Kidney (tissue), 22 donors: ENCODE data around the gene SRP54. TPM values are rescaled to one million over a fixed set of nuclear protein-coding genes. Genes with fewer than 3 reads are reported as not detected.
A peak's percentile ranks its signal among the peaks of the same experiment; 100 is the strongest.

Experiments used
- DNase-seq, 5 donors: peaks; one replicate each; pipeline ENCODE4 v3.0.0-alpha.2; 2013 to 2020
- FAIRE-seq: peaks from 2 replicates; lab custom pipeline; 2012; peaks lifted over from hg19 to GRCh38; lab: Jason Lieb, UNC
- H3K27ac ChIP-seq, 2 donors: one replicate each; pipeline ENCODE4 v1.7.0; 2013; ENCODE audit warnings: low read depth in 2 of 2, low read length in 2 of 2, inconsistent platforms in 1 of 2
- H3K27me3 ChIP-seq: one replicate; pipeline ENCODE4 v1.7.1; 2013; ENCODE audit warnings: low read length, inconsistent platforms; ENCODE audit not compliant: control insufficient read depth, insufficient read depth
- H3K36me3 ChIP-seq, 3 donors: one replicate each; pipeline versions ENCODE4 v1.7.0 to v1.7.1; 2013; ENCODE audit warnings: low read length in 3 of 3, control low read depth in 1 of 3, inconsistent platforms in 1 of 3; ENCODE audit not compliant: insufficient read depth in 3 of 3, control insufficient read depth in 2 of 3
- H3K4me1 ChIP-seq, 3 donors: one replicate each; pipeline versions ENCODE4 v1.7.0 to v1.7.1; 2013; ENCODE audit warnings: low read length in 3 of 3, inconsistent platforms in 1 of 3, low read depth in 1 of 3; ENCODE audit not compliant: control insufficient read depth in 2 of 3, insufficient read depth in 2 of 3
- H3K4me3 ChIP-seq, 3 donors: one replicate each; pipeline versions ENCODE4 v1.7.0 to v1.8.1; 2013; ENCODE audit warnings: low read length in 3 of 3, control low read depth in 1 of 3, inconsistent platforms in 1 of 3
- H3K9ac ChIP-seq, 3 donors: one replicate each; pipeline versions ENCODE4 v1.7.0 to v1.7.1; 2013; ENCODE audit warnings: low read length in 3 of 3, control low read depth in 1 of 3, inconsistent platforms in 1 of 3
- H3K9me3 ChIP-seq, 3 donors: one replicate each; pipeline versions ENCODE4 v1.7.0 to v1.7.1; 2013; ENCODE audit warnings: low read length in 3 of 3, control low read depth in 1 of 3, inconsistent platforms in 1 of 3; ENCODE audit not compliant: control insufficient read depth in 2 of 3, insufficient read depth in 1 of 3
- CTCF ChIP-seq: IDR thresholded peaks from 3 replicates; pipeline ENCODE4 v1.5.1; 2012; ENCODE audit warnings: mild to moderate bottlenecking, moderate library complexity, borderline replicate concordance; ENCODE audit not compliant: insufficient read depth; ENCODE audit errors: extremely low read depth
- intact Hi-C: fragments of 100-400 bp; cut with DNase I; formaldehyde crosslinking; loops from one replicate; pipeline ENCODE4 v1.11.1; 2022
- long read RNA-seq, 10 donors: library from polyadenylated mRNA in 1 of 10; unstranded in 1 of 10; transcript quantifications; one replicate each; pipeline ENCODE4 v2.0.0 and lab custom pipeline, GENCODE V29; 2021 to 2026
- polyA plus RNA-seq: library from polyadenylated mRNA; stranded (reverse); fragments of 350-450 nt; fragmentation: Illumina TruSeq; extraction: RNeasy Lipid Tissue Mini Kit (QIAGEN cat#74804); gene quantifications from one replicate; pipeline ENCODE4 v1.2.3, GENCODE V29; 2014; ENCODE audit warnings: low read depth, low replicate concordance; ENCODE audit not compliant: insufficient read depth
- total RNA-seq: library from RNA; stranded (reverse); fragmentation: NEBNext Ultra II Directional; extraction: Animal tissue kit (Norgen Biotek cat#: 25700); gene quantifications from one replicate; pipeline ENCODE4 v1.2.1, GENCODE V29; 2021
- donor health status: control.
- donor health status: control.
- donor health status: control.
- donor health status: control.
- donor health status: control.
- donor health status: DM: yes; HTN: yes; CAD: no.
- donor health status: Normal renal cell carcinoma (clear cell type).

The SRP54 gene
- total RNA-seq (54.3 TPM), polyA plus RNA-seq (37.3 TPM)
- long read RNA-seq, donor 1, transcript SRP54-201 (16 exons, 2,279 nt) = major isoform, 10 of 13 reads
- long read RNA-seq, donor 1, partial matches to known transcripts = 0 of 13 reads
- long read RNA-seq, donor 1, other reads (novel, unspliced or antisense) = 0 of 13 reads
- long read RNA-seq, donor 2, transcript SRP54-201 (16 exons, 2,279 nt) = major isoform, 17 of 25 reads
- long read RNA-seq, donor 2, partial matches to known transcripts = 5 of 25 reads
- long read RNA-seq, donor 2, other reads (novel, unspliced or antisense) = 0 of 25 reads
- long read RNA-seq, donor 3, transcript SRP54-201 (16 exons, 2,279 nt) = major isoform, 14 of 19 reads
- long read RNA-seq, donor 3, partial matches to known transcripts = 0 of 19 reads
- long read RNA-seq, donor 3, other reads (novel, unspliced or antisense) = 0 of 19 reads
- long read RNA-seq, donor 4, transcript SRP54-201 (16 exons, 2,279 nt) = major isoform, 16 of 17 reads
- long read RNA-seq, donor 4, partial matches to known transcripts = 0 of 17 reads
- long read RNA-seq, donor 4, other reads (novel, unspliced or antisense) = 0 of 17 reads
- long read RNA-seq, donor 5, partial matches to known transcripts = 0 of 1 reads
- long read RNA-seq, donor 5, other reads (novel, unspliced or antisense) = 0 of 1 reads
- long read RNA-seq, donor 6, transcript SRP54-201 (16 exons, 2,279 nt) = major isoform, 17 of 34 reads
- long read RNA-seq, donor 6, partial matches to known transcripts = 14 of 34 reads
- long read RNA-seq, donor 6, other reads (novel, unspliced or antisense) = 0 of 34 reads
- long read RNA-seq, donor 7, transcript SRP54-201 (16 exons, 2,279 nt) = major isoform, 71 of 78 reads
- long read RNA-seq, donor 7, partial matches to known transcripts = 2 of 78 reads
- long read RNA-seq, donor 7, other reads (novel, unspliced or antisense) = 4 of 78 reads
- long read RNA-seq, donor 8, partial matches to known transcripts = 0 of 7 reads
- long read RNA-seq, donor 8, other reads (novel, unspliced or antisense) = 0 of 7 reads
- long read RNA-seq, donor 9, partial matches to known transcripts = 0 of 3 reads
- long read RNA-seq, donor 9, other reads (novel, unspliced or antisense) = 0 of 3 reads
- long read RNA-seq, donor 10, transcript SRP54-201 (16 exons, 2,279 nt) = major isoform, 8 of 24 reads
- long read RNA-seq, donor 10, partial matches to known transcripts = 13 of 24 reads
- long read RNA-seq, donor 10, other reads (novel, unspliced or antisense) = 0 of 24 reads

DNA sequence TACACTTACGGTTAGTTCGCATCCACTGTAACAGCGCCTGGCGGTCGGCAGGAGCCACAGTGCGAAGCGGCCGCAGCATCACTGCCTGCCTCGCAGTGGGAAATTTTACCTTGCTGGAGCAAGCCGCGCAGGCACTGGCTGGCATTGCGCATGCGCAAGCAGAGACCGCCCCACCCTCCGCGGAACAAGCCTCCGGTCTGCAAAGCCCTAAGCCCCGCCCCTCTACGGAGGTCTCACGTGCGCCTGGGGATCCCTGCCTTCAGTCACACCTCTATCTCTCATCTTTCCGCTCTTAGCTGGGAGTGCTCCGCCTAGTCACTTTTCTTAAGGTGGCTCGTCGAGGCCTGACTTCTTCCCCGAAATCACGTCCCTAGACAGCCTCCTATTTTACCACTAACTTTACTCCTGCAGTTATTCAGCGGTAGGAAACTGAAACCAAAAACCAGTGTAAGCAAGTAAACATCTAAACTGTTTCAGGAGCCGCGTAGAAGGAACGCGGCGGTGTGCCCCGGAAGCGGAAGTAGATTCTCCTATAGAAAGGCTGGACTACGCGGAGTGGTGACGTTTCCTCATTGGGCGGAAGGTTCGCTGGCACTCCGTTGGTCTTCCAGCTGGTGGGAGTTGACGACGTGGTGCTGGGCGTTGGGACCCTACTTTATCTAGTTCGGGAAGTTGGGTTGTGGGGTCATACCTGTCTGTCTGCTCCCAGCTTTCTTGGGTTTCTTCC is at the start of gene SRP54:
SRP54 (plus strand) TSS at position 572 of the 727 bp plus-strand sequence. CDS start 13,718 bp downstream, outside the sequence.
- intact Hi-C loops = no loop called here
- DNase-seq = peak; percentile 99 to 100 (median 99)
- Histone ChIP-seq H3K4me1 (peaks cover 4 to 18% (median 6%) of the 10 kb centered on the region in 3 donors), H3K9me3 (no peaks in the 10 kb centered on the region), H3K9ac (peak within 1 kb of the TSS; percentile 94 to 98 (median 97)), H3K27me3 (no peaks in the 10 kb centered on the region), H3K27ac (peak within 1 kb of the TSS; percentile 99 to 100), H3K36me3 (no peaks in the 10 kb centered on the region), H3K4me3 (peak within 1 kb of the TSS; percentile 92 to 99 (median 96))
- no peak for FAIRE-seq
- peak; percentile 32 for TF ChIP-seq CTCF

- Histone ChIP-seq H3K4me1 (no peaks in the 10 kb centered on the region), H3K9ac (no peak overlapping the region), H3K27me3 (no peaks in the 10 kb centered on the region), H3K4me3 (no peak overlapping the region), H3K27ac (no peak overlapping the region), H3K9me3 (no peaks in the 10 kb centered on the region), H3K36me3 (no peaks in the 10 kb centered on the region)
- FAIRE-seq (no peak), DNase-seq (no peak)
- intact Hi-C loops = no loop called here
- TF ChIP-seq CTCF = no peak
These were observed 49.5 kb upstream of the SRP54 start for GRCh38 chr14:34933301-34933700.

GRCh38 chr14:34935488-34935887 is 47.3 kb upstream of the SRP54 start:
- no peaks in the 10 kb centered on the region for H3K9me3 ChIP-seq
- H3K27me3 ChIP-seq = no peaks in the 10 kb centered on the region
- DNase-seq (no peak), FAIRE-seq (no peak)
- H3K4me3 ChIP-seq = no peak overlapping the region
- H3K9ac ChIP-seq = no peak overlapping the region
- peaks cover 0 to 3% (median 0%) of the 10 kb centered on the region in 3 donors for H3K36me3 ChIP-seq
- intact Hi-C loops = no loop called here
- no peaks in the 10 kb centered on the region for H3K4me1 ChIP-seq
- no peak for TF ChIP-seq CTCF
- no peak overlapping the region for H3K27ac ChIP-seq
